RWPE2 (cell line): Measurements from ENCODE around the gene HIVEP3.

Experiments
- ATAC-seq: fragments of 200-7000 bp; cut with Tn5 transposase; 3 replicates; pipeline ENCODE4 v1.9.1; 2021; ENCODE audit warnings: low read depth
- DNase-seq: peaks from one replicate; pipeline ENCODE4 v3.0.0-alpha.2; 2020; ENCODE audit warnings: low spot score
- H3K27ac ChIP-seq: fragments of 450-650 bp; 2 replicates; pipeline ENCODE4 v1.5.1; 2017; ENCODE audit warnings: mild to moderate bottlenecking; ENCODE audit not compliant: poor library complexity, severe bottlenecking
- H3K27me3 ChIP-seq: fragments of 250-450 bp; sonication (Bioruptor Pico); 2 replicates; pipeline ENCODE4 v1.5.1; 2021; ENCODE audit warnings: mild to moderate bottlenecking, moderate library complexity; ENCODE audit not compliant: insufficient read depth, poor library complexity, severe bottlenecking
- H3K36me3 ChIP-seq: fragments of 250-450 bp; sonication (Bioruptor Pico); 2 replicates; pipeline ENCODE4 v1.5.1; 2020; ENCODE audit warnings: low read depth, mild to moderate bottlenecking, moderate library complexity
- H3K4me1 ChIP-seq: fragments of 250-450 bp; sonication (Bioruptor Pico); 2 replicates; pipeline ENCODE4 v1.5.1; 2021; ENCODE audit warnings: mild to moderate bottlenecking, moderate library complexity; ENCODE audit not compliant: insufficient read depth, poor library complexity, severe bottlenecking
- H3K4me3 ChIP-seq: fragments of 250-450 bp; sonication (Bioruptor Pico); 2 replicates; pipeline ENCODE4 v1.5.1; 2021; ENCODE audit warnings: mild to moderate bottlenecking, moderate library complexity; ENCODE audit not compliant: severe bottlenecking
- H3K9me3 ChIP-seq: fragments of 250-450 bp; sonication (Bioruptor Pico); 2 replicates; pipeline ENCODE4 v1.5.1; 2021; ENCODE audit warnings: mild to moderate bottlenecking, moderate library complexity; ENCODE audit not compliant: severe bottlenecking
- CTCF ChIP-seq: fragments of 450-650 bp; IDR thresholded peaks from one replicate; pipeline ENCODE4 v1.5.1; 2017; ENCODE audit warnings: mild to moderate bottlenecking, moderate library complexity; ENCODE audit not compliant: poor library complexity, severe bottlenecking

HIVEP3 gene

GRCh38 chr1:41612953-41613352 is 305.8 kb downstream of the HIVEP3 start:
- Histone ChIP-seq H3K9me3 (no peaks in the 10 kb centered on the region), H3K36me3 (no peaks in the 10 kb centered on the region), H3K27me3 (no peaks in the 10 kb centered on the region), H3K27ac (no peak overlapping the region), H3K4me3 (no peak overlapping the region), H3K4me1 (peaks cover 9% of the 10 kb centered on the region)
- TF ChIP-seq CTCF = no peak
- DNase-seq (no peak), ATAC-seq (no peak)

DNA sequence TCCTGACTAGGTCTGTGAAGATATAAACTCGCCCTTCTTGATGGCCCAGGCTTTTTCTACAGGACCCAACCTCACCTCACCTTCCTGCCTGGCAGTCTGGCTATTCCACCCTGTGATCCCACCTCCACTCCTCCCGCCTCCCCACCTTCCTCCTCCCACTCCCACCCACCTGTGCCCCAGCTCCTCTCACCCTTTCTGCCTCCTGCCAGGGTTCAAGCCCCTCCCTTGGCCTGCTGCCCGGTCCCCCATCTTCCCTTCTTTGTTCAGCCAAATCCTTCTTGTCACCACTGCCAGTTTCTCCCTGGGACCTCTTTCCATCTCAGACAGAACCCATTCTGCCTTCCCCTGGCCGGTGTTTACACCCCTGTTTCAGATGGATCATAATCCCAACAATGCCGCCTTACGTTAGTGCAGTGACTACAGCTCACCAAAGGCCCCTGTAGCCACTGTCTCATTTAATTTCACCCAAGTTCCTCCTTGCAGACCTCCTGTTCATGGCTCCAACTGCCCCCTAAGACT is 306.7 kb downstream of the HIVEP3 start:
- Histone ChIP-seq H3K36me3 (no peaks in the 10 kb centered on the region), H3K27ac (no peak overlapping the region), H3K4me3 (no peak overlapping the region), H3K27me3 (no peaks in the 10 kb centered on the region), H3K9me3 (no peaks in the 10 kb centered on the region), H3K4me1 (peaks cover 7% of the 10 kb centered on the region)
- DNase-seq (no peak), ATAC-seq (no peak)
- TF ChIP-seq CTCF = no peak

DNA sequence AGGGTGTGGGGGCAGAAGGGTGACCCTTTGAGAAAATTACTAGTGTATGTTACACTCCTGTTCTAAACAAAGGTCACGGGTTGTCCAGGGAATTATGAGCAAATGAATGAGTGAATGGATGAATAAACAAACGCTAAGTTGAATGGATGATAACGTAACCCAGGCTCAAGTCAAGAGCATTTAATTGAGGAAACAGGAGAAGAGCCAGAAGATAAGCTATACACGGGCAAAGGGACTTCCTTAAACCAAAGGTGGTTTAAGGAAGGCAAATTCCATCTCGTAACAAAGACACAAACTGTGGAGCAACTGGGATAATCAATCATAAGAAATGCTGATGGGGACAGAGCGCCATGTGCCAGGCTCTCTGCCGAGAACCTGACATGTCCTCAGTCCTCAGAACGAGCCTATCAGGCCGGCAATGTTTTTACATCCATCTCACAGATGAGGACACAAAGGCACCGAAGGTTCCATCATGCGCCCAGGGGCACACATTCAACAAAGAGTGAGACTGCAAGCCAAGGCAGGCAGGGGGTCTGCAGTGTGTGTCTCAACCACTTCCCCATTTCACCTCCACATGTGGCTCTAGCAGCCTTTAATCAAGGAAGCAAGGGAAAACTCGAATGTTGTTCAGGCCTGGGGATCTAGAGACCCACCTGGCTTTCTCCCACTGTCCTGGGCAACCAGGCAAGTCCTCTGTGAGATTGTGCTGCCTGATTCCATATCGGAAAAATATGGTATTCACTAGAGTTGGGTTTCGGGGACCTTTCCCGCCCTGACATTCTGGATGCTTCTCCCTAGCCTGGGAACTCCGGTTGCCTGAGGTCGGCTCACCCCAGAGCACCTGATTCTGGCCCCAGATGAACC is 307.4 kb downstream of the HIVEP3 start:
- no peaks in the 10 kb centered on the region for H3K9me3 ChIP-seq
- peaks cover 7% of the 10 kb centered on the region for H3K4me1 ChIP-seq
- DNase-seq (no peak), ATAC-seq (no peak)
- TF ChIP-seq CTCF = no peak
- H3K36me3 ChIP-seq = no peaks in the 10 kb centered on the region
- H3K4me3 ChIP-seq = no peak overlapping the region
- H3K27ac ChIP-seq = no peak overlapping the region
- no peaks in the 10 kb centered on the region for H3K27me3 ChIP-seq

GRCh38 chr1:41610361-41610760 is 308.4 kb downstream of the HIVEP3 start:
- H3K4me3 ChIP-seq = no peak overlapping the region
- H3K9me3 ChIP-seq = no peaks in the 10 kb centered on the region
- no peak for TF ChIP-seq CTCF
- no peaks in the 10 kb centered on the region for H3K36me3 ChIP-seq
- peaks cover 7% of the 10 kb centered on the region for H3K4me1 ChIP-seq
- ATAC-seq = no peak
- DNase-seq = no peak
- no peaks in the 10 kb centered on the region for H3K27me3 ChIP-seq
- H3K27ac ChIP-seq = no peak overlapping the region
